ENCODE data around the gene MAGEA9B. TPM values are rescaled to one million over a fixed set of nuclear protein-coding genes. Genes with fewer than 3 reads are reported as not detected.
"Not testable (repeated sequence)": the region's sequence is repeated elsewhere in the genome, so short reads cannot be mapped to it uniquely, and the experiment has no call there.

MAGEA9B gene
- total RNA-seq, 3 donors from 2014 or later: not detected

- ATAC-seq: peak; percentile 13 to 15
- H3K36me3 Mint-ChIP-seq (ENCODE audit: insufficient read depth); H3K4me3 Mint-ChIP-seq; H3K9me3 Mint-ChIP-seq; H3K27me3 Mint-ChIP-seq (ENCODE audit: low read depth); H3K4me1 Mint-ChIP-seq (ENCODE audit: low read depth); DNase-seq: not testable (repeated sequence)
These were observed 35.4 kb downstream of the MAGEA9B start for GRCh38 chrX:149551939-149552248.

GRCh38 chrX:149551245-149551938, 35.9 kb downstream of the MAGEA9B start:
- ATAC-seq: peak; percentile 42 to 63
- H3K36me3 Mint-ChIP-seq (ENCODE audit: insufficient read depth); H3K9me3 Mint-ChIP-seq; H3K4me1 Mint-ChIP-seq (ENCODE audit: low read depth); DNase-seq; H3K4me3 Mint-ChIP-seq; H3K27me3 Mint-ChIP-seq (ENCODE audit: low read depth): not testable (repeated sequence)

GRCh38 chrX:149550454-149550853, 36.8 kb downstream of the MAGEA9B start:
- H3K36me3 Mint-ChIP-seq (ENCODE audit: insufficient read depth); H3K9me3 Mint-ChIP-seq; H3K27me3 Mint-ChIP-seq (ENCODE audit: low read depth); ATAC-seq; DNase-seq; H3K4me1 Mint-ChIP-seq (ENCODE audit: low read depth); H3K4me3 Mint-ChIP-seq: not testable (repeated sequence)

- not testable (repeated sequence) for DNase-seq; H3K36me3 Mint-ChIP-seq (ENCODE audit: insufficient read depth); H3K9me3 Mint-ChIP-seq; H3K27me3 Mint-ChIP-seq (ENCODE audit: low read depth); ATAC-seq; H3K4me1 Mint-ChIP-seq (ENCODE audit: low read depth); H3K4me3 Mint-ChIP-seq
These were observed 37.6 kb downstream of the MAGEA9B start, which contains the start of gene HSFX3 for GRCh38 chrX:149549701-149550100. HSFX3 (minus strand) TSS chrX:149549924; CDS start chrX:149549852, 72 bp downstream.

- H3K9me3 Mint-ChIP-seq; ATAC-seq; DNase-seq; H3K27me3 Mint-ChIP-seq (ENCODE audit: low read depth); H3K4me1 Mint-ChIP-seq (ENCODE audit: low read depth); H3K4me3 Mint-ChIP-seq; H3K36me3 Mint-ChIP-seq (ENCODE audit: insufficient read depth): not testable (repeated sequence)
These were observed 39.5 kb downstream of the MAGEA9B start for GRCh38 chrX:149547782-149548181.

GRCh38 chrX:149546962-149547361, 40.3 kb downstream of the MAGEA9B start:
- not testable (repeated sequence) for H3K4me1 Mint-ChIP-seq (ENCODE audit: low read depth); ATAC-seq; H3K36me3 Mint-ChIP-seq (ENCODE audit: insufficient read depth); DNase-seq; H3K27me3 Mint-ChIP-seq (ENCODE audit: low read depth); H3K4me3 Mint-ChIP-seq; H3K9me3 Mint-ChIP-seq

GRCh38 chrX:149545545-149546543, 41.4 kb downstream of the MAGEA9B start:
- H3K4me3 Mint-ChIP-seq; DNase-seq; H3K4me1 Mint-ChIP-seq (ENCODE audit: low read depth); H3K36me3 Mint-ChIP-seq (ENCODE audit: insufficient read depth); H3K9me3 Mint-ChIP-seq; ATAC-seq; H3K27me3 Mint-ChIP-seq (ENCODE audit: low read depth): not testable (repeated sequence)

- no peaks in the 10 kb centered on the region for H3K9me3 Mint-ChIP-seq
- DNase-seq: no peak
These were observed 45.7 kb downstream of the MAGEA9B start for GRCh38 chrX:149541521-149542047.

GRCh38 chrX:149540621-149541520, 46.4 kb downstream of the MAGEA9B start, which contains the start of gene EOLA1:
EOLA1 (plus strand) TSS chrX:149541012; CDS start chrX:149545631, 4,619 bp downstream.
- DNase-seq (peak; percentile 85), ATAC-seq (peak; percentile 81 to 84)

More at GRCh38 chrX:149541521-149542047, 45.7 kb downstream of the MAGEA9B start:
- Mint-ChIP-seq H3K4me3 (peak overlapping the region; percentile 89), H3K36me3 (ENCODE audit: insufficient read depth) (peaks cover 1% of the 10 kb centered on the region), H3K4me1 (ENCODE audit: low read depth) (peaks cover 7% of the 10 kb centered on the region), H3K27me3 (ENCODE audit: low read depth) (no peaks in the 10 kb centered on the region)
- no peak for ATAC-seq

GRCh38 chrX:149540131-149540620, 47.1 kb downstream of the MAGEA9B start:
- H3K9me3 Mint-ChIP-seq: no peaks in the 10 kb centered on the region
- ATAC-seq: peak; percentile 53 to 56
- H3K27me3 Mint-ChIP-seq (ENCODE audit: low read depth): no peaks in the 10 kb centered on the region
- H3K4me1 Mint-ChIP-seq (ENCODE audit: low read depth): peaks cover 7% of the 10 kb centered on the region
- peaks cover 1% of the 10 kb centered on the region for H3K36me3 Mint-ChIP-seq (ENCODE audit: insufficient read depth)
- peak; percentile 88 for DNase-seq
- peak overlapping the region; percentile 89 for H3K4me3 Mint-ChIP-seq

More at GRCh38 chrX:149540621-149541520, 46.4 kb downstream of the MAGEA9B start, which contains the start of gene EOLA1:
- H3K36me3 Mint-ChIP-seq (ENCODE audit: insufficient read depth): peaks cover 1% of the 10 kb centered on the region
- H3K4me3 Mint-ChIP-seq: peak within 1 kb of the TSS; percentile 89
- no peaks in the 10 kb centered on the region for H3K27me3 Mint-ChIP-seq (ENCODE audit: low read depth)
- no peaks in the 10 kb centered on the region for H3K9me3 Mint-ChIP-seq
- peaks cover 7% of the 10 kb centered on the region for H3K4me1 Mint-ChIP-seq (ENCODE audit: low read depth)

- peak; percentile 27 to 37 for ATAC-seq
- H3K4me1 Mint-ChIP-seq (ENCODE audit: low read depth): peaks cover 7% of the 10 kb centered on the region
These were observed 47.8 kb downstream of the MAGEA9B start for GRCh38 chrX:149539283-149540130.

GRCh38 chrX:149537474-149537873, 49.8 kb downstream of the MAGEA9B start:
- not testable (repeated sequence) for DNase-seq; H3K4me1 Mint-ChIP-seq (ENCODE audit: low read depth); H3K9me3 Mint-ChIP-seq; H3K4me3 Mint-ChIP-seq; H3K36me3 Mint-ChIP-seq (ENCODE audit: insufficient read depth); ATAC-seq; H3K27me3 Mint-ChIP-seq (ENCODE audit: low read depth)

More at GRCh38 chrX:149539283-149540130, 47.8 kb downstream of the MAGEA9B start:
- Mint-ChIP-seq H3K9me3 (no peaks in the 10 kb centered on the region), H3K4me3 (peak overlapping the region; percentile 80), H3K36me3 (ENCODE audit: insufficient read depth) (no peaks in the 10 kb centered on the region), H3K27me3 (ENCODE audit: low read depth) (no peaks in the 10 kb centered on the region)
- DNase-seq: peak; percentile 80
